DOHH2 (cell line): ENCODE measurements around the gene HK1.

Experiments
- EZH2phosphoT487 ChIP-seq: fragments of 200-600 bp; sonication (generic); IDR thresholded peaks from 2 replicates; pipeline ENCODE4 v1.6.1; 2017; ENCODE audit warnings: borderline replicate concordance, mild to moderate bottlenecking, antibody characterized with exemption, low read length, moderate library complexity, mixed read lengths
- TF ChIP-seq, protein P1 (sequence below): fragments of 200-600 bp; sonication (generic); IDR thresholded peaks from one replicate; pipeline ENCODE4 v1.5.1; 2014; ENCODE audit warnings: antibody characterized with exemption, mild to moderate bottlenecking, low read depth, low read length; ENCODE audit not compliant: poor library complexity, severe bottlenecking

- TF ChIP-seq, protein P1, sequence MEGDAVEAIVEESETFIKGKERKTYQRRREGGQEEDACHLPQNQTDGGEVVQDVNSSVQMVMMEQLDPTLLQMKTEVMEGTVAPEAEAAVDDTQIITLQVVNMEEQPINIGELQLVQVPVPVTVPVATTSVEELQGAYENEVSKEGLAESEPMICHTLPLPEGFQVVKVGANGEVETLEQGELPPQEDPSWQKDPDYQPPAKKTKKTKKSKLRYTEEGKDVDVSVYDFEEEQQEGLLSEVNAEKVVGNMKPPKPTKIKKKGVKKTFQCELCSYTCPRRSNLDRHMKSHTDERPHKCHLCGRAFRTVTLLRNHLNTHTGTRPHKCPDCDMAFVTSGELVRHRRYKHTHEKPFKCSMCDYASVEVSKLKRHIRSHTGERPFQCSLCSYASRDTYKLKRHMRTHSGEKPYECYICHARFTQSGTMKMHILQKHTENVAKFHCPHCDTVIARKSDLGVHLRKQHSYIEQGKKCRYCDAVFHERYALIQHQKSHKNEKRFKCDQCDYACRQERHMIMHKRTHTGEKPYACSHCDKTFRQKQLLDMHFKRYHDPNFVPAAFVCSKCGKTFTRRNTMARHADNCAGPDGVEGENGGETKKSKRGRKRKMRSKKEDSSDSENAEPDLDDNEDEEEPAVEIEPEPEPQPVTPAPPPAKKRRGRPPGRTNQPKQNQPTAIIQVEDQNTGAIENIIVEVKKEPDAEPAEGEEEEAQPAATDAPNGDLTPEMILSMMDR, result no peak
- no peak for TF ChIP-seq EZH2phosphoT487
Observed at GRCh38 chr10:69435966-69436520, 157.7 kb downstream of the HK1 start.
